Raji (cell line): ENCODE measurements around the gene GXYLT2.

ENCODE experiments used
- POLR2A ChIP-seq: IDR thresholded peaks from 2 replicates; pipeline ENCODE4 v1.6.1; 2011; ENCODE audit warnings: low read depth, low read length, control low read depth; ENCODE audit not compliant: insufficient read depth

The GXYLT2 gene

DNA sequence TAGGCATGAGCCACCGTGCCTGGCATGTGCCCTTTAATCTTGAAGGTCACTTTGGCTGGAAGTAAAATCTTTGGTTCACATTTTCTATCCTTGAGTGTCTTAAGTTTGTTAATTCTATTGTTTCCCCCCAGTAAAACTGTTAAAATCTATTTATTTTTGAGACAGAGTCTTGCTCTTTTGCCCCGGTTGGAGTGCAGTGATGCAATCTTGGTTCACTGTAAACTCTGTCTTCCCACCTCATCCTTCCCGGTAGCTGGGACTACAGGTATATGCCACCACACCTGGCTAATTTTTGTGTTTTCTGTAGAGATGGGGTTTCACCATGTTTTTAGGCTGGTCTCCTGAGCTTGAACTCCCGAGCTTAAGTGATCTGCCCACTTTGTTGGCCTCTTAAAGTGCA lies 116.5 kb downstream of the GXYLT2 start:
- no peak for TF ChIP-seq POLR2A

DNA sequence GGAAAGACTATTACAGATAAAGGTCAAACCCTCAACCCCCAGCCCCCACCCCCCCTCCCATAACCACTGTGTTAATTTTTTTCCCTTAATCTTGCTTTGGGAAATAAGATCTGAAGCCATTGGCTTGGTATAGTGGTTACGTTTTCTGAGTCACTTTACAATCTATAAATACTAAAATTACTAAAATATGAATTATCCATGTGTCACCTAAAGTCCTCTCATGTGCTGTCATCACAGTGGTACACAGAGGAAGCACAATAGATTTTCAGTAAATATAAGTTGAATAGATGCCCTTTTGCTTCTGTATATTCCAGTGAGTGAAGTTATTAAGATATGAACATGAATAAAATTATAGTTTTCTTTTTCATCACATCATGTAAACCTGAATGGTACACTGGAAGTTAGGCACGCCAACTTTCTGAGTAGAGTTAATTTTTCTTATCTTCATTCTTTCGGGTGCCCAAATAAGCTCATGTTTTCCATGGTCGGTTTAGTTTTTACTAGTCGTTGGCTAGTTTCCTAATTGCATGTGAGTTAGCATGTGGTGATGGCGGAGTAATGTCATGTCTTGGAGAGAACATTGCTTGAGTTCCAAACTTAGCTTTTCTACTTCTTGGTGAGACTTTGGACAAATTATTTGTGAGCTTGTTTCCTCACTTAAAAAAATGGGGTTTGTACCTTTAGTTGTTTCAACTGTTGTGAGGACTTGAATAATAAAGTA lies 120.3 kb downstream of the GXYLT2 start:
- no peak for TF ChIP-seq POLR2A

DNA sequence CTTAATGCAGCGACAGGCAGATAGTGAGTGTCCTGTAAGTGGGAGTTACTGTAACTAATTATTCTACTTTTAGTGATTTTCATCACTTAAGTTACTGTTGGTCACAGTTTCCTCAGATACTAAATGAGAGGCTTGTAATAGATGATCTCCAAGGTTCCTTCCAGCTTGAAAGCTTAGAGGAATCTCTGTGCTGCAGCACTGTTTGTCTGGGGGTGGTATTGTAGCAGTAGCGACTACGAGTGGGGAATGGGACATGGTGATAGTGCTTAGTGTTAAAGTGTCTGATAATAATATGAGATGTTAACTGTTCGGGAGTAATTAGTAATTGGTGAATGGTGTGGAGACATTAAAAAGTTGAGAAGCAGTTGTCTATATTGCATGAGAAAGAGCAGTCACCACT lies 121.2 kb downstream of the GXYLT2 start:
- TF ChIP-seq POLR2A = no peak

DNA sequence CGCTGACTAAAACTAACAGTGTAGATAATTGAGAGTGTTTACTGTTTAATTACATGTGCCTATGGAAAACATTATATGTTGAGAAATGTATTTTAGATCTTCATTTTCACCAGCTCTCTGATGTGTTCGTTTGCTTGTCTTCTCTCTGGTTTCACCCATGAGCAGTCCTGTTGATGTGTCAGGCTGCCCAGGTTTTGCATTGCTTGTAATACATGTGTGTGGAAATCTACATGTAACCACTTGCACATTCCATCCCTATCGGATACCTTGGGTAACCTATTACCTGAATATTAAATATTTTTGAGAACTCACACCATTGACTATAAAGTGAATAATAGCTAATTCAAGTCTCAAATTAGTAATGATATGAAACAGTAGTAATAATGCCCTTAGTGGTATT lies 121.9 kb downstream of the GXYLT2 start:
- TF ChIP-seq POLR2A = no peak

DNA sequence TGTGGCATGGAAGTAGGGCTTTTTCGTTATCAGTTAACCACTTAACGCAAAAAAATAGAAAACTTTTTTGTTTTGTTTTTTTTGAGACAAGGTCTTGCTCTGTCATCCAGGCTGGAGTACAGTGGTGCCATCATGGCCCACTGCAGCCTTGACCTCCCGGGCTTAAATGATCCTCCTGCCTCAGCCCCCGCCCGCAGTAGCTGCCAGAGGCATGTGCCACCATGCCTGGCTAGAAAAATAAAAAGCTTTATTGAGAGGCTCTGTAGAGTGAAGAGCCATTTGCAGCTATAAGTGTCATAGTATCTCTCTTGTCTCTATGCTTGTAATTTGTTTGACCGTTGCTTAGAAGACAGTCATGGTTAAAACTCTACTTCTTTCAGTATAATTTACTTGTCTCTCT lies 122.3 kb downstream of the GXYLT2 start:
- no peak for TF ChIP-seq POLR2A

DNA sequence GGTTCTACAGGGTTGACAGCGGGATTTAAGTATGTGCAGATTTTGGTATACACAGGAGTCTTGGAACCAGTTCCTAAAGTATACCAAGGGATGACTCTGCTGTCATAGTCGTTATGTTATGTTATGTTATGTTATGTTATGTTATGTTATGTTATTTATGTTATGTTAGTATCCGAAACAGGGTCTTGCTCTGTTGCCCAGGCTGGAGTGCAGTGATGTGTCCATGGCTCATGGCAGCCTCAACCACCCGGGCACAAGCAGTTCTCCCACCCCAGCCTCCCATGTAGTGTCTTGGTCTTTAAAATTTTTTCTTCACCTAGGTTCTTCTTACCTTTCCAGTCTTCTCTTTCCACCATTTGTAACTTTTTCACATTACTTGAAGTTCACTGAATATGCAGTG lies 130.5 kb downstream of the GXYLT2 start:
- TF ChIP-seq POLR2A = no peak

DNA sequence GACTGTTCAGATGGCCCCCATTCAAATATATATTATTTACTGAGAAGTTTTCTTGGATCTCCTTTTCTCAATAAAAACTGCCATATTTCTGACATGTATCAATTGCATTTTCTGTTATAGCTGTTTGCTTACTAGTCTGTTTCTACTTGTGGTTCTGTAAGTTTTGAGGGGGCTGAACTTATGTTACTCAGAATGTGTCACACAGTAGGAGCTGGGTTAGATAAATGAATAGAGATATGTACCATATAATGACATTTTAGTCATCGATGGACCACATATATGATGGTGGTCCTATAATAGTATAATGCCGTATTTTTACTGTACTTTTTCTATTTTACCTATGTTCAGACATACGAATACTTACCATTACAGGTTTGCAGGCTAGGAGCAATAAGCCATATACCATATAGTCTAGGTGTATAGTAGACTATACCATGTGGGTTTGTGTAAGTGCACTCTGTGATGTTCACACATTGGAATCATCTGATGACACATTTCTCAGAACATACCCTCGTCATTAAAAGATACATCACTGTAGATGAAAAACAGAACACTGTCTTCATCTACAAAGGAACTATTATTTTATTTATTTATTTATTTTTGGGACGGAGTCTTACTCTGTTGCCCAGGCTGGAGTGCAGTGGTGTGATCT lies 131.1 kb downstream of the GXYLT2 start:
- TF ChIP-seq POLR2A = no peak

DNA sequence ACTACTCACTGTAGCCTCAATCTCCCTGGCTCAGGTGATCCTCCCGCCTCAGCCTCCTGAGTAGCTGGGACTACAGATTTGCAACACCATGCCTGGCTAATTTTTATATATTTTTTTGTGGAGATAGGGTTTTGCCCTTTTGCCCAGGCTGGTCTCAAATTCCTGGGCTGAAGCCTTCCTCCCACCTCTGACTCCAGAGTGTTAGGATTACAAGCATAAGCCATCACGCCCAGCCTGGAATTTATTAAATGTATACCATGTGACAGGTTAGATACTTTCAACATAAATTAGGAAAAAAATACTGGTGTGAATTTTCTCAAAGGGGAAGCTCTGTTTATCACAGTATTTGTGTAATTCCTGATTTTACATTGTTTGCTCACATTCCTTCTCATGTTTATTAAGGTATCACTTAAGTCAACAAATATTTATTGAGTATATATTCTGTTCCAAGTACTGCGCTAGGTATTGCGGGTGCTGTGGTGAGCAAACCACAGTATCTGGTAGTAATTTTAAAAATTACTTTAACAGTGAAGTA lies 133.5 kb downstream of the GXYLT2 start:
- TF ChIP-seq POLR2A = no peak

DNA sequence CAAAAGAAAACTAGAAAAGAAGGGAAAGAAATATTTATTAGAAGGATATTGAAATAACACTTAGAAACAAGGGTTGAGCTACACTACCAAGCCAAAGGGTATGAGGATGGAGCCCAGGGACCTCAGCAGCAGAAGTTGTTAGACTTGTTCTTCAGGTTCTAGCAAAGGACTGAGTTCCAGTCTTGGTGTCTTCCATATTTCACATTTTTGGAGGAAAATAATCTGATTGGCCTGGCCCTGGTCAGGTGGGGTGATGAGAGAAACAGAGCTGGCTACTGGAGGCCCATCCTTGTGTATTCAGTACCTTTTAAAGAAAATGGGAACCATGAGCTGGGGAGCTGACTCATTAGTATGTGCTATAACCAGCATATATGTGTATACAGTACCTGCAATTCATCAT lies 137.0 kb downstream of the GXYLT2 start:
- TF ChIP-seq POLR2A = no peak

DNA sequence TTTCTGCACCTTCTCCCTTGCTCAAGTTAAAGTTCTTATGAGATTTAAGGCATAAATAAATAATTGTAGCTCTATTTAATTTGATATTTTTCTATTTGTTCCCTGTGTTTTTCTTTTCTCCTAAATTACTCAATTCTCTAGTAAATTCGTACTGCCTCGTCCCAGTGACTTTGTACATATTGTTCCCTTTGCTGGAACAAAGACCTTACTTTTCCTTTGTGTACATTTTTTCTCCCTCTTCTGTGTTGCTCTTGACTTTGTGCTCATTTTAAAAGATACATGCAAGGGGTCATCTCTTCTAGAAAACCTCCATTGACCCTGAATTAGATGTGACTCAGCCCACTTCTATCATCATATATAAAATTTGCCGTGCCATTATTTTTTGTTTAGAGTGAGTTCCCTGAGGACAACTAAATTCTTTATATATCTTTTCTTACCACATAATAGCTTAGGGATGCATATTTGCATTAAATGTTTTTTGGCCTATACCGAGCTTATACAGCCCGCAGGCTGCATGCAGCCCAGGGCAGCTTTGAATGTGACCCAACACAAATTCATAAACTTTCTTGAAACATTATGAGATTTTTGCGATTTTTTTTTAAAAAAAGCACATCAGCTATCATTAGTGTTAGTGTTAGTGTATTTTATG lies 138.4 kb downstream of the GXYLT2 start:
- TF ChIP-seq POLR2A = no peak
